Neuronal stem cell (in vitro differentiated cells): ENCODE results near the gene NUP93.
"Not testable (repeated sequence)": the region's sequence is repeated elsewhere in the genome, so short reads cannot be mapped to it uniquely, and the experiment has no call there.

ENCODE experiments used
- DNase-seq: peaks from one replicate; pipeline ENCODE4 v3.0.0-alpha.2; 2013; ENCODE audit warnings: low spot score
- H2AFZ ChIP-seq: one replicate; pipeline ENCODE4 v1.6.1; 2013; ENCODE audit warnings: mild to moderate bottlenecking, low read length, inconsistent platforms
- H2AK5ac ChIP-seq: 2 replicates; pipeline ENCODE4 v1.6.1; 2013; ENCODE audit warnings: low read depth, mild to moderate bottlenecking, inconsistent platforms, low read length, moderate library complexity, mixed read lengths
- H2BK120ac ChIP-seq: 2 replicates; pipeline ENCODE4 v1.6.1; 2013; ENCODE audit warnings: low read depth, mild to moderate bottlenecking, inconsistent platforms, low read length, moderate library complexity, mixed read lengths
- H2BK12ac ChIP-seq: one replicate; pipeline ENCODE4 v1.6.1; 2013; ENCODE audit warnings: low read length, inconsistent platforms
- H2BK15ac ChIP-seq: 2 replicates; pipeline ENCODE4 v1.6.1; 2013; ENCODE audit warnings: mild to moderate bottlenecking, low read length, inconsistent platforms, mixed read lengths
- H2BK5ac ChIP-seq: one replicate; pipeline ENCODE4 v1.6.1; 2013; ENCODE audit warnings: inconsistent platforms, mild to moderate bottlenecking, low read length, moderate library complexity
- H3K14ac ChIP-seq: one replicate; pipeline ENCODE4 v1.6.1; 2013; ENCODE audit warnings: low read length, inconsistent platforms
- H3K18ac ChIP-seq: 2 replicates; pipeline ENCODE4 v1.6.1; 2013; ENCODE audit warnings: low read length, inconsistent platforms
- H3K23ac ChIP-seq: 2 replicates; pipeline ENCODE4 v1.6.1; 2013; ENCODE audit warnings: low read depth, mild to moderate bottlenecking, mixed read lengths, low read length, inconsistent platforms; ENCODE audit not compliant: poor library complexity
- H3K27ac ChIP-seq: replicated peaks from 3 replicates; pipeline ENCODE4 v1.5.1; 2013; ENCODE audit warnings: low read length, inconsistent platforms
- H3K27me3 ChIP-seq, 3 experiments: 2 replicates each; pipeline ENCODE4 v1.6.1; 2013; ENCODE audit warnings: low read length in 3 of 3, mild to moderate bottlenecking in 2 of 3, inconsistent platforms in 1 of 3, low read depth in 1 of 3, mixed read lengths in 1 of 3, moderate library complexity in 1 of 3; ENCODE audit not compliant: control insufficient read depth in 3 of 3, insufficient read depth in 3 of 3
- H3K36me3 ChIP-seq, 2 donors: replicated peaks in 1 of 2; 2 replicates each; pipeline ENCODE4 v1.6.1; 2013; ENCODE audit warnings: low read length in 2 of 2; ENCODE audit not compliant: control insufficient read depth in 2 of 2, insufficient read depth in 2 of 2
- H3K4ac ChIP-seq: 2 replicates; pipeline ENCODE4 v1.6.1; 2013; ENCODE audit warnings: inconsistent platforms, mild to moderate bottlenecking, low read length, moderate library complexity
- H3K4me1 ChIP-seq, 2 donors: 1 replicate in 1 of 2; 2 replicates in 1 of 2; pipeline ENCODE4 v1.6.1; 2013; ENCODE audit warnings: low read length in 2 of 2, low read depth in 1 of 2; ENCODE audit not compliant: control insufficient read depth in 2 of 2, insufficient read depth in 1 of 2
- H3K4me2 ChIP-seq: one replicate; pipeline ENCODE4 v1.6.1; 2013; ENCODE audit warnings: mild to moderate bottlenecking, low read length, inconsistent platforms; ENCODE audit not compliant: insufficient read depth, poor library complexity, severe bottlenecking
- H3K4me3 ChIP-seq, 2 donors: 2 replicates each; pipeline ENCODE4 v1.5.1; 2013; ENCODE audit warnings: low read length in 2 of 2, mild to moderate bottlenecking in 2 of 2, inconsistent platforms in 1 of 2, moderate library complexity in 1 of 2
- H3K79me1 ChIP-seq: one replicate; pipeline ENCODE4 v1.6.1; 2013; ENCODE audit warnings: low read depth, mild to moderate bottlenecking, inconsistent platforms, low read length, moderate library complexity
- H3K9ac ChIP-seq: one replicate; pipeline ENCODE4 v1.6.1; 2013; ENCODE audit warnings: mild to moderate bottlenecking, low read depth, low read length, inconsistent platforms; ENCODE audit not compliant: poor library complexity
- H3K9me3 ChIP-seq, 2 donors: replicated peaks in 1 of 2; 2 replicates each; pipeline versions ENCODE3 to v1.6.1; 2013; ENCODE audit warnings: low read length in 2 of 2, mild to moderate bottlenecking in 2 of 2, inconsistent platforms in 1 of 2, low read depth in 1 of 2, mixed read lengths in 1 of 2, moderate library complexity in 1 of 2; ENCODE audit not compliant: control insufficient read depth in 2 of 2, insufficient read depth in 1 of 2
- H4K8ac ChIP-seq: one replicate; pipeline ENCODE4 v1.6.1; 2013; ENCODE audit warnings: low read depth, mild to moderate bottlenecking, inconsistent platforms, low read length, moderate library complexity
- H4K91ac ChIP-seq: one replicate; pipeline ENCODE4 v1.6.1; 2013; ENCODE audit warnings: low read length, low read depth, mild to moderate bottlenecking, inconsistent platforms; ENCODE audit not compliant: poor library complexity
- WGBS, 2 donors: extraction: QIAGEN DNeasy Blood & Tissue Kit; methylation state at CpG; one replicate each; pipeline ENCODE4 v1.1.7; 2013; ENCODE audit warnings: missing lambda C conversion rate in 2 of 2, mixed read lengths in 1 of 2; ENCODE audit not compliant: insufficient read length in 2 of 2, insufficient replicate concordance in 1 of 2; ENCODE audit errors: extremely low coverage in 2 of 2; 5-methylcytosine and 5-hydroxymethylcytosine counted together

NUP93 gene

DNA sequence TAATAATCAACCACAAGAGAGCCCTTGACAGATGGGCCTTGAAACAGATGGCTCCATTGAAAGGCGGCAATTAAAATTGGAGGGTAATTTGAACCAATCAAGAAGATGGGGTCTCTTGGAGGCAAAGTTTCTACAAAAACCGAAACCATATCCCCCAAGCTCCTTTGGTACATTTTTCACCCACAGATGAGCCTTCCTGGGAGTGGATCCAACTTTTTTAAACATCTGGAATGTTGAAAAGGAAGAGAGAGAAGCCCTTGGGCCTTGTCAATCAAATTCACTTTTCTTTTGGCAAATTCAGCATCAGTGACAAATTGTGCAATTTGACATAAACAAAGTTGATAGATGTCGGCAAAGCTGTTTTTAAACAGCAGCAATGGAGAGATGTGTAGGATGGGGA, 13.2 kb upstream of the NUP93 start:
- Histone ChIP-seq H3K23ac (no peak overlapping the region), H2BK15ac (no peak overlapping the region), H3K18ac (no peak overlapping the region), H2AFZ (no peak overlapping the region), H3K36me3 (no peaks in the 10 kb centered on the region), H3K14ac (no peak overlapping the region), H2BK12ac (no peak overlapping the region), H2BK5ac (no peak overlapping the region), H3K27me3 (peaks cover 0 to 10% (median 0%) of the 10 kb centered on the region in 3 experiments), H3K4me2 (no peak overlapping the region), H3K9ac (no peak overlapping the region), H3K4me3 (no peak overlapping the region), H3K27ac (no peak overlapping the region), H3K9me3 (no peaks in the 10 kb centered on the region), H2AK5ac (no peak overlapping the region), H4K8ac (no peak overlapping the region), H2BK120ac (no peak overlapping the region), H4K91ac (no peak overlapping the region), H3K4me1 (no peaks in the 10 kb centered on the region), H3K79me1 (no peaks in the 10 kb centered on the region), H3K4ac (no peak overlapping the region)
- WGBS, 2 donors: no CpG with 5 or more reads among the region's 3 CpGs
- DNase-seq: no peak

- H3K23ac ChIP-seq, H3K4ac ChIP-seq, H3K79me1 ChIP-seq, H3K4me3 ChIP-seq, H3K27me3 ChIP-seq, H2AK5ac ChIP-seq, H3K14ac ChIP-seq, H4K91ac ChIP-seq, DNase-seq, H3K27ac ChIP-seq, H3K9me3 ChIP-seq, H2BK5ac ChIP-seq, H2BK120ac ChIP-seq, H3K9ac ChIP-seq, H3K4me2 ChIP-seq, H4K8ac ChIP-seq, H2AFZ ChIP-seq, H3K18ac ChIP-seq, H2BK15ac ChIP-seq, H3K36me3 ChIP-seq, H3K4me1 ChIP-seq, H2BK12ac ChIP-seq: not testable (repeated sequence)
- no CpG with 5 or more reads among the region's 2 CpGs for whole genome bisulfite sequencing, 2 donors
These were observed 12.4 kb upstream of the NUP93 start for GRCh38 chr16:56717532-56717931.

GRCh38 chr16:56722200-56722842, 7.6 kb upstream of the NUP93 start:
- H3K23ac ChIP-seq: no peak overlapping the region

GRCh38 chr16:56724191-56724590, 5.7 kb upstream of the NUP93 start:
- Histone ChIP-seq H4K8ac (no peak overlapping the region), H2BK120ac (no peak overlapping the region), H3K4me1 (peaks cover 0 to 2% of the 10 kb centered on the region in 2 donors), H3K18ac (no peak overlapping the region), H3K27me3 (peaks cover 0 to 10% (median 2%) of the 10 kb centered on the region in 3 experiments), H2BK5ac (no peak overlapping the region), H3K27ac (no peak overlapping the region), H3K23ac (no peak overlapping the region), H3K4ac (no peak overlapping the region), H3K9me3 (no peaks in the 10 kb centered on the region), H3K14ac (no peak overlapping the region), H2BK12ac (no peak overlapping the region), H3K9ac (no peak overlapping the region), H3K4me2 (no peak overlapping the region), H3K79me1 (no peaks in the 10 kb centered on the region), H3K36me3 (no peaks in the 10 kb centered on the region), H2AK5ac (no peak overlapping the region), H3K4me3 (no peak overlapping the region), H4K91ac (no peak overlapping the region), H2AFZ (no peak overlapping the region), H2BK15ac (no peak overlapping the region)
- no peak for DNase-seq
- WGBS, 2 donors: no CpG with 5 or more reads among the region's 3 CpGs

More at GRCh38 chr16:56722200-56722842, 7.6 kb upstream of the NUP93 start:
- WGBS, 2 donors: no CpG with 5 or more reads among the region's 5 CpGs
- Histone ChIP-seq H2BK15ac (no peak overlapping the region), H3K27ac (no peak overlapping the region), H3K9me3 (no peaks in the 10 kb centered on the region), H4K91ac (no peak overlapping the region), H2AFZ (no peak overlapping the region), H3K36me3 (no peaks in the 10 kb centered on the region), H2AK5ac (no peak overlapping the region), H3K4me3 (no peak overlapping the region), H3K9ac (no peak overlapping the region), H3K18ac (no peak overlapping the region), H2BK120ac (no peak overlapping the region), H3K4me2 (no peak overlapping the region), H3K27me3 (peaks cover 0 to 10% (median 2%) of the 10 kb centered on the region in 3 experiments), H3K14ac (no peak overlapping the region), H3K79me1 (no peaks in the 10 kb centered on the region), H3K4ac (no peak overlapping the region), H4K8ac (no peak overlapping the region), H2BK5ac (no peak overlapping the region), H3K4me1 (no peaks in the 10 kb centered on the region), H2BK12ac (no peak overlapping the region)
- no peak for DNase-seq
